Neural progenitor cell (in vitro differentiated cells): ENCODE data around the gene PPA1.

Source experiments
- EZH2 ChIP-seq: fragments of 200-600 bp; sonication (generic); IDR thresholded peaks from 2 replicates; pipeline ENCODE4 v1.6.1; 2017; ENCODE audit warnings: antibody characterized with exemption, mild to moderate bottlenecking, moderate library complexity
- EZH2phosphoT487 ChIP-seq: fragments of 200-600 bp; sonication (generic); IDR thresholded peaks from 2 replicates; pipeline ENCODE4 v1.6.1; 2017; ENCODE audit warnings: antibody characterized with exemption
- TF ChIP-seq, protein P1 (sequence below): fragments of 200-600 bp; sonication (generic); IDR thresholded peaks from 2 replicates; pipeline ENCODE4 v1.5.1; 2017; ENCODE audit warnings: antibody characterized with exemption, mild to moderate bottlenecking

GRCh38 chr10:70227548-70228320 lies 5.5 kb downstream of the PPA1 start:
- TF ChIP-seq, protein P1, sequence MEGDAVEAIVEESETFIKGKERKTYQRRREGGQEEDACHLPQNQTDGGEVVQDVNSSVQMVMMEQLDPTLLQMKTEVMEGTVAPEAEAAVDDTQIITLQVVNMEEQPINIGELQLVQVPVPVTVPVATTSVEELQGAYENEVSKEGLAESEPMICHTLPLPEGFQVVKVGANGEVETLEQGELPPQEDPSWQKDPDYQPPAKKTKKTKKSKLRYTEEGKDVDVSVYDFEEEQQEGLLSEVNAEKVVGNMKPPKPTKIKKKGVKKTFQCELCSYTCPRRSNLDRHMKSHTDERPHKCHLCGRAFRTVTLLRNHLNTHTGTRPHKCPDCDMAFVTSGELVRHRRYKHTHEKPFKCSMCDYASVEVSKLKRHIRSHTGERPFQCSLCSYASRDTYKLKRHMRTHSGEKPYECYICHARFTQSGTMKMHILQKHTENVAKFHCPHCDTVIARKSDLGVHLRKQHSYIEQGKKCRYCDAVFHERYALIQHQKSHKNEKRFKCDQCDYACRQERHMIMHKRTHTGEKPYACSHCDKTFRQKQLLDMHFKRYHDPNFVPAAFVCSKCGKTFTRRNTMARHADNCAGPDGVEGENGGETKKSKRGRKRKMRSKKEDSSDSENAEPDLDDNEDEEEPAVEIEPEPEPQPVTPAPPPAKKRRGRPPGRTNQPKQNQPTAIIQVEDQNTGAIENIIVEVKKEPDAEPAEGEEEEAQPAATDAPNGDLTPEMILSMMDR, result no peak
- TF ChIP-seq EZH2phosphoT487 (no peak), EZH2 (no peak)
